CD4-positive, alpha-beta memory T cell (primary cell): ENCODE measurements around the gene SH3BP2. TPM values are rescaled to one million over a fixed set of nuclear protein-coding genes. Genes with fewer than 3 reads are reported as not detected.

Experiments
- CTCF ChIA-PET: fragments of 350-600 bp; sonication (Branson Sonifier 250); formaldehyde crosslinking; loops from one replicate; lab custom pipeline; 2021; ENCODE audit warnings: inconsistent platforms; ENCODE audit not compliant: partially characterized antibody; lab: Charles Lee
- POLR2A ChIA-PET: fragments of 350-600 bp; sonication (Branson Sonifier 250); formaldehyde crosslinking; loops from one replicate; lab custom pipeline; 2021; ENCODE audit not compliant: partially characterized antibody; lab: Charles Lee
- DNase-seq, 5 donors: peaks; one replicate each; pipeline versions ENCODE4 v3.0.0 to v3.0.0-alpha.2; 2020 to 2022; ENCODE audit warnings: mixed read lengths in 1 of 5
- H3K27ac ChIP-seq: one replicate; pipeline ENCODE4 v1.7.0; 2013; ENCODE audit warnings: low read depth, low read length
- H3K27me3 ChIP-seq: 2 replicates; pipeline ENCODE4 v1.7.0; 2013; ENCODE audit warnings: mild to moderate bottlenecking, low read length, moderate library complexity; ENCODE audit not compliant: insufficient read depth
- H3K36me3 ChIP-seq: 2 replicates; pipeline ENCODE4 v1.7.0; 2013; ENCODE audit warnings: mild to moderate bottlenecking, low read length, moderate library complexity; ENCODE audit not compliant: insufficient read depth
- H3K4me1 ChIP-seq: 2 replicates; pipeline ENCODE4 v1.7.0; 2013; ENCODE audit warnings: mild to moderate bottlenecking, low read length, moderate library complexity; ENCODE audit not compliant: insufficient read depth
- H3K4me3 ChIP-seq, 2 donors: one replicate each; pipeline ENCODE4 v1.7.0; 2013; ENCODE audit warnings: low read length in 2 of 2, mild to moderate bottlenecking in 1 of 2
- H3K9me3 ChIP-seq, 2 donors: one replicate each; pipeline ENCODE4 v1.7.0; 2013; ENCODE audit warnings: low read length in 2 of 2, control low read depth in 1 of 2; ENCODE audit not compliant: control insufficient read depth in 1 of 2
- H3K27ac Mint-ChIP-seq, 7 donors: one replicate each; pipeline ENCODE4 v1.8.0; 2020 to 2021; ENCODE audit warnings: mixed read lengths in 7 of 7, mild to moderate bottlenecking in 6 of 7, inconsistent platforms in 3 of 7, moderate library complexity in 3 of 7
- H3K27me3 Mint-ChIP-seq, 2 donors: one replicate each; pipeline ENCODE4 v1.8.0; 2020 to 2021; ENCODE audit warnings: mixed read lengths in 2 of 2
- H3K36me3 Mint-ChIP-seq, 2 donors: one replicate each; pipeline ENCODE4 v1.8.0; 2020 to 2021; ENCODE audit warnings: mixed read lengths in 2 of 2, inconsistent platforms in 1 of 2, mild to moderate bottlenecking in 1 of 2
- H3K4me1 Mint-ChIP-seq, 4 donors: one replicate each; pipeline ENCODE4 v1.8.0; 2020 to 2021; ENCODE audit warnings: mixed read lengths in 4 of 4, mild to moderate bottlenecking in 1 of 4
- H3K4me3 Mint-ChIP-seq, 8 donors: one replicate each; pipeline ENCODE4 v1.8.0; 2020 to 2021; ENCODE audit warnings: mixed read lengths in 8 of 8, mild to moderate bottlenecking in 7 of 8, moderate library complexity in 6 of 8, inconsistent platforms in 3 of 8
- H3K9me3 Mint-ChIP-seq, 8 donors: one replicate each; pipeline ENCODE4 v1.8.0; 2020 to 2021; ENCODE audit warnings: mixed read lengths in 8 of 8, mild to moderate bottlenecking in 5 of 8, inconsistent platforms in 3 of 8, moderate library complexity in 1 of 8
- intact Hi-C: fragments of 100-400 bp; cut with micrococcal nuclease; formaldehyde crosslinking; loops from one replicate; pipeline ENCODE4 v1.15.1; 2023
- polyA plus RNA-seq, 2 donors: library from polyadenylated mRNA; unstranded; fragments of 300-500 nt; fragmentation: Illumina TruSeq; gene quantifications; one replicate each; pipeline ENCODE4 v1.2.3, GENCODE V29; 2021
- total RNA-seq, 2 experiments: library from RNA; stranded (reverse); gene quantifications; one replicate each; pipeline ENCODE4 v1.2.3, GENCODE V29; 2021

SH3BP2 gene
- total and polyA plus RNA-seq, 4 experiments from 2014 or later: 3.8 to 44.3 (median 27.1) TPM

DNA sequence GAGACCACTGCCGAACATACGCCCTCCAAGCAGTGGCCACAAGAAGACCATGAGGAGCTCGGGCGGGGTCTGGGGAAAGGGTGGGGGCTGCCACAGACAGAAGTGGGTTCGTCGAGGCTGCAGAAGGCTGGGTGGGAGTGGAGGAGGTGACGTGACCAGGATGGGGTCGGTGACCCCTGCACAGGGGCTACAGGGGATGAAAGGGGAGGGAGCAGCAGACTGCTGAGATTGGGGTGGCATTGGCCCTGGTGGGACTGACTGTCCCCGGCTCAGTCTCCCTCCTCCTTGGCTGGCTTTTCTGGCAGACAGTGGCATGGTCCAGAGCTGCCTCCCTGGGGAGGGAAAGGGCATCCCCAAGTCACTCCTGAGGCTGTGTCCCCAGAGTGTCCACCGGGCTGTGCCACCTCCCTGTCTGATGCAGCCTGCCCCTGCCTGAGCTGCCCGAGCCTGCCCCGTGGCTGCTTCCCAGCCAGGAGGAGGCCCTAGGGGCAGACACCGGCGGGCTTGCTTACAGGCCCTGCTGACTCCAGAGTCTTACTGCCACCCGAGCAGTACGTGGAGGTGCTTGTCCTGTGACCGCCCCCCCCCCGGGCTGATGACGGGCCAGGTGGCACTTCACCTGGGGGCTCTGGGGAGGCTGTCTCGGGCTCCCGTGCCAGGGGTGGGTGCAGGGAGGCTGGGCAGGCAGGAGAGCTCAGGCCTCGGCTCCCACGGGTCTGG is 7.2 kb downstream of the SH3BP2 start:
- intact Hi-C loops: loop anchor here (2.0 to 5.0 kb wide), 2 partner anchors 15 to 37 kb away; no protein-coding TSS in a partner anchor
- H3K9me3 Mint-ChIP-seq: no peaks in the 10 kb centered on the region
- H3K27me3 Mint-ChIP-seq: no peaks in the 10 kb centered on the region
- H3K27ac Mint-ChIP-seq: peak overlapping the region in 6 of 7 donors; percentile 4 to 93 (median 74)
- no peaks in the 10 kb centered on the region for H3K36me3 Mint-ChIP-seq
- Histone ChIP-seq H3K27me3 (no peaks in the 10 kb centered on the region), H3K4me1 (peaks cover 53% of the 10 kb centered on the region), H3K36me3 (no peaks in the 10 kb centered on the region), H3K9me3 (no peaks in the 10 kb centered on the region), H3K27ac (peak overlapping the region; percentile 74), H3K4me3 (peak overlapping the region in 1 of 2 donors; percentile 17)
- CTCF ChIA-PET: interaction anchor here (1.1 to 1.6 kb wide), 2 partner anchors 13 to 35 kb away, joined by 3 read pairs; no protein-coding TSS in a partner anchor
- peak overlapping the region; percentile 69 to 93 (median 81) for H3K4me3 Mint-ChIP-seq
- POLR2A ChIA-PET: interaction anchor here (1.0 to 6.2 kb wide), 3 partner anchors 12 to 36 kb away, joined by 3 to 77 read pairs (median 18); no protein-coding TSS in a partner anchor
- H3K4me1 Mint-ChIP-seq: peaks cover 19 to 61% (median 33%) of the 10 kb centered on the region in 4 donors
- DNase-seq: peak in 1 of 5 donors; percentile 31

- Mint-ChIP-seq H3K9me3 (no peaks in the 10 kb centered on the region), H3K36me3 (no peaks in the 10 kb centered on the region), H3K27ac (peak overlapping the region in 6 of 7 donors; percentile 48 to 91 (median 78)), H3K27me3 (no peaks in the 10 kb centered on the region), H3K4me3 (peak overlapping the region; percentile 18 to 73 (median 55)), H3K4me1 (peaks cover 19 to 54% (median 31%) of the 10 kb centered on the region in 4 donors)
- Histone ChIP-seq H3K27ac (peak overlapping the region; percentile 74), H3K4me3 (no peak overlapping the region), H3K4me1 (peaks cover 48% of the 10 kb centered on the region), H3K27me3 (no peaks in the 10 kb centered on the region), H3K36me3 (no peaks in the 10 kb centered on the region), H3K9me3 (no peaks in the 10 kb centered on the region)
- peak in 1 of 5 donors; percentile 29 for DNase-seq
- intact Hi-C loops: no loop called here
- ChIA-PET CTCF (interaction anchor here (1.1 kb wide), 1 partner anchor 14 kb away, joined by 3 read pairs; no protein-coding TSS in a partner anchor), POLR2A (interaction anchor here (1.1 to 6.2 kb wide), 3 partner anchors 11 to 17 kb away, joined by 3 to 77 read pairs (median 18); no protein-coding TSS in a partner anchor)
Measured at GRCh38 chr4:2800691-2801596, 8.1 kb downstream of the SH3BP2 start.

- Histone ChIP-seq H3K27ac (no peak overlapping the region), H3K4me1 (peaks cover 40% of the 10 kb centered on the region), H3K9me3 (no peaks in the 10 kb centered on the region), H3K27me3 (no peaks in the 10 kb centered on the region), H3K36me3 (no peaks in the 10 kb centered on the region), H3K4me3 (no peak overlapping the region)
- ChIA-PET POLR2A (no interaction called here), CTCF (no interaction called here)
- Mint-ChIP-seq H3K27ac (no peak overlapping the region), H3K4me3 (no peak overlapping the region), H3K4me1 (peaks cover 19 to 41% (median 26%) of the 10 kb centered on the region in 4 donors), H3K36me3 (no peaks in the 10 kb centered on the region), H3K9me3 (no peaks in the 10 kb centered on the region), H3K27me3 (no peaks in the 10 kb centered on the region)
- intact Hi-C loops: no loop called here
- peak in 1 of 5 donors; percentile 5 for DNase-seq
Measured at GRCh38 chr4:2802618-2803531, 10.0 kb downstream of the SH3BP2 start.

- ChIA-PET CTCF (interaction anchor here (0.9 to 1.4 kb wide), 3 partner anchors 10 to 19 kb away, joined by 3 read pairs; no protein-coding TSS in a partner anchor), POLR2A (interaction anchor here (1.2 kb wide), 1 partner anchor 34 kb away, joined by 3 read pairs; no protein-coding TSS in a partner anchor)
- no peaks in the 10 kb centered on the region for H3K27me3 Mint-ChIP-seq
- no peak overlapping the region for H3K4me3 ChIP-seq
- intact Hi-C loops: no loop called here
- H3K36me3 Mint-ChIP-seq: no peaks in the 10 kb centered on the region
- no peak overlapping the region for H3K27ac ChIP-seq
- no peaks in the 10 kb centered on the region for H3K9me3 ChIP-seq
- H3K4me3 Mint-ChIP-seq: no peak overlapping the region
- no peak overlapping the region for H3K27ac Mint-ChIP-seq
- peaks cover 30% of the 10 kb centered on the region for H3K4me1 ChIP-seq
- H3K36me3 ChIP-seq: no peaks in the 10 kb centered on the region
- no peaks in the 10 kb centered on the region for H3K27me3 ChIP-seq
- no peaks in the 10 kb centered on the region for H3K9me3 Mint-ChIP-seq
- peak in 1 of 5 donors; percentile 2 for DNase-seq
- H3K4me1 Mint-ChIP-seq: peaks cover 10 to 32% (median 18%) of the 10 kb centered on the region in 4 donors
Measured at GRCh38 chr4:2803624-2804448, 11.0 kb downstream of the SH3BP2 start.

DNA sequence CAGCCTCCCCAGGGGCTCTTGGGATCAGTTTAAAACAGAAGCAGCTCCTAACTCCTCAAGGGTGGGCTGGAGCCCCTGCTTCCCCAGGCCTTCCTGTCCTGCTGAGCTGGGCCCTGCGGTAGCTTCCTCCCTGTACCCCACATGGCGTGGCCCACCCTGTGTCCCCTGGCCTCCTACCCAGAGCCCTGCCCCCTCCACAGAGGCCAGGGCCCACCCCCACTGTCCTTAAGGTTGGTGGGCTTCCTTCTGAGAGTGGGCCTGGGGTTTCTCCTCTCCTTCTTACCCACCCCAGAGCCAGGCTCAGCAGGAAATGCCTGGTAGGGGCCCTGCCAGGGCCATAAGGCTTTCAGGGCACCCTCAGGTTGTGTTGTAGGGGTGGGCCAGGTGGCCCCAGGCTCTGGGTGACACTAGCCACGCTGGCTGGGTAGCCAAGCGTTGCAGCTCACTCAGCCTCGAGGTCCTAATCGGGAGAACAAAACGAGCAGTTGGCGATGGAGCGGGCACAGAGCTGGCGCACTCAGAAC is 11.6 kb downstream of the SH3BP2 start:
- CTCF ChIA-PET: interaction anchor here (0.9 to 1.4 kb wide), 3 partner anchors 9 to 20 kb away, joined by 3 read pairs; no protein-coding TSS in a partner anchor
- H3K4me1 ChIP-seq: peaks cover 23% of the 10 kb centered on the region

More for the DNA sequence above, 11.6 kb downstream of the SH3BP2 start:
- Mint-ChIP-seq H3K4me3 (no peak overlapping the region), H3K9me3 (no peaks in the 10 kb centered on the region), H3K27me3 (no peaks in the 10 kb centered on the region), H3K27ac (no peak overlapping the region), H3K4me1 (peaks cover 8 to 26% (median 13%) of the 10 kb centered on the region in 4 donors), H3K36me3 (no peaks in the 10 kb centered on the region)
- no peaks in the 10 kb centered on the region for H3K27me3 ChIP-seq
- intact Hi-C loops: no loop called here
- DNase-seq: peak in 1 of 5 donors; percentile 10
- H3K27ac ChIP-seq: no peak overlapping the region
- H3K36me3 ChIP-seq: no peaks in the 10 kb centered on the region
- H3K4me3 ChIP-seq: no peak overlapping the region
- H3K9me3 ChIP-seq: no peaks in the 10 kb centered on the region
- POLR2A ChIA-PET: interaction anchor here (1.2 kb wide), 1 partner anchor 33 kb away, joined by 3 read pairs; no protein-coding TSS in a partner anchor
